Panc1 (cell line): ENCODE data around the gene AJUBA. TPM values are rescaled to one million over a fixed set of nuclear protein-coding genes. Genes with fewer than 3 reads are reported as not detected.
A peak's percentile ranks its signal among the peaks of the same experiment; 100 is the strongest.

Source experiments
- ATAC-seq: fragments of 200-7000 bp; cut with Tn5 transposase; 2 replicates; pipeline ENCODE4 v1.9.1; 2020; ENCODE audit warnings: mild to moderate bottlenecking, moderate library complexity
- BruUV-seq: library from RNA; stranded (reverse); fragments of 400-500 nt; replicated peaks from 2 replicates; lab custom pipeline; 2021; lab: Mats Ljungman, UMichigan
- CTCF ChIA-PET: fragments of 300-600 bp; sonication (Branson Sonifier 250); formaldehyde crosslinking; loops from one replicate; lab custom pipeline; 2022; ENCODE audit warnings: antibody characterized with exemption; lab: Charles Lee
- POLR2A ChIA-PET: fragments of 300-600 bp; sonication (Branson Sonifier 250); formaldehyde crosslinking; loops from one replicate; lab custom pipeline; 2022; ENCODE audit warnings: antibody characterized with exemption; lab: Charles Lee
- DNase-seq: peaks from one replicate; pipeline ENCODE4 v3.0.0-alpha.2; 2010; ENCODE audit warnings: low read depth, low spot score
- H3K27ac ChIP-seq: 2 replicates; pipeline ENCODE4 v1.5.1; 2011; ENCODE audit warnings: mild to moderate bottlenecking, low read length, inconsistent platforms
- H3K27me3 ChIP-seq: fragments of 200-500 bp; sonication (Bioruptor generic); 2 replicates; pipeline ENCODE4 v1.6.0; 2014; ENCODE audit warnings: low read length, inconsistent platforms; ENCODE audit not compliant: control insufficient read depth, insufficient read depth
- H3K36me3 ChIP-seq: fragments of 200-500 bp; sonication (Bioruptor generic); 2 replicates; pipeline ENCODE4 v1.5.1; 2014; ENCODE audit warnings: inconsistent platforms, mild to moderate bottlenecking, low read length, moderate library complexity; ENCODE audit not compliant: control insufficient read depth, insufficient read depth
- H3K4me1 ChIP-seq: 2 replicates; pipeline ENCODE4 v1.5.1; 2011; ENCODE audit warnings: inconsistent platforms, mild to moderate bottlenecking, low read length, moderate library complexity; ENCODE audit not compliant: control insufficient read depth, insufficient read depth
- H3K4me3 ChIP-seq, 2 experiments: 2 replicates each; pipeline ENCODE4 v1.5.1; 2011 to 2012; ENCODE audit warnings: low read depth in 2 of 2, low read length in 2 of 2, mild to moderate bottlenecking in 2 of 2, inconsistent platforms in 1 of 2, moderate library complexity in 1 of 2
- H3K9me3 ChIP-seq: fragments of 200-500 bp; sonication (Bioruptor generic); 2 replicates; pipeline ENCODE4 v1.5.1; 2014; ENCODE audit warnings: low read depth, mild to moderate bottlenecking, inconsistent platforms, low read length, moderate library complexity; ENCODE audit not compliant: control insufficient read depth, insufficient read depth
- POLR2AphosphoS5 ChIP-seq: IDR thresholded peaks from 2 replicates; pipeline ENCODE4 v1.6.1; 2012; ENCODE audit warnings: mild to moderate bottlenecking, low read depth, low read length, moderate library complexity
- SIN3A ChIP-seq: IDR thresholded peaks from 2 replicates; pipeline ENCODE4 v1.6.1; 2012; ENCODE audit warnings: low read depth, mild to moderate bottlenecking, low read length, moderate library complexity, borderline replicate concordance; ENCODE audit not compliant: insufficient read depth
- TCF7L2 ChIP-seq: IDR thresholded peaks from 2 replicates; pipeline ENCODE4 v1.6.1; 2011; ENCODE audit warnings: mild to moderate bottlenecking, low read depth, low read length, inconsistent platforms
- in situ Hi-C: cut with HindIII; loops from 2 replicates; pipeline ENCODE4 v1.10.0; 2016; ENCODE audit warnings: low sequenced_read_pairs, low pct_unique_long_range_greater_than_20kb
- intact Hi-C: fragments of 100-400 bp; cut with micrococcal nuclease; formaldehyde crosslinking; loops from one replicate; pipeline ENCODE4 v1.10.0; 2022; ENCODE audit not compliant: unreplicated experiment
- total RNA-seq: library from RNA; stranded (reverse); gene quantifications from one replicate; pipeline ENCODE4 v1.2.1, GENCODE V29; 2021; ENCODE audit not compliant: unreplicated experiment
- TF ChIP-seq, protein P1 (sequence below), 2 experiments: IDR thresholded peaks; 2 replicates each; pipeline ENCODE4 v1.6.1; 2011 to 2012; ENCODE audit warnings: low read depth in 2 of 2, control low read depth in 1 of 2, low read length in 1 of 2, mild to moderate bottlenecking in 1 of 2, moderate library complexity in 1 of 2; ENCODE audit not compliant: insufficient read depth in 1 of 2
- TF ChIP-seq, protein P2 (sequence below): fragments of 450-650 bp; IDR thresholded peaks from 2 replicates; pipeline ENCODE4 v1.5.1; 2017; ENCODE audit warnings: mild to moderate bottlenecking

Gene AJUBA
- total RNA-seq, 1 experiment from 2014 or later = 50.2 TPM

DNA sequence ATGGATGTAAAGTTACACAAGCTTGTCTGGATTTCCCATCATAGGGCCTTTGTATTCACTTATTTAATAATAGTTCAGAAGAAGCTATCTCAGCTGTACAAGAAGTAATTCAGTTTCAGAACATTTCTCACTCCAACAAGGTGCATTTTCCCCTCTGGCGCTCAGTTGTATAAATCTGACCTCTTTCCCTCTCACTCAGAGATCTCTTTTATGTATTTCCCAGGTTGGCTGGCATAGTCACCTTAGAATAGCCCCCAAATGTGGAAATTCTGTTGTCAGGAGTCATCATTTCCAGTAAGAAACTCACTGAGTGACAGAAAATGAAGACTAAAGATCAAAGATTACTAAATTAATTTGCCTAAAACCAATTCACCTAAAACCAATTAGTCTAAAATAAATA lies 11.2 kb downstream of the AJUBA start:
- CTCF ChIA-PET = interaction anchor here (0.6 to 0.7 kb wide), 2 partner anchors 124 to 149 kb away, joined by 3 to 6 read pairs; partner anchors contain the start of gene ACIN1
- POLR2A ChIA-PET = interaction anchor here (0.6 to 0.8 kb wide), 3 partner anchors 9 to 20 kb away, joined by 5 to 8 read pairs (median 5); no protein-coding TSS in a partner anchor
- BruUV-seq = no TSS peak

DNA sequence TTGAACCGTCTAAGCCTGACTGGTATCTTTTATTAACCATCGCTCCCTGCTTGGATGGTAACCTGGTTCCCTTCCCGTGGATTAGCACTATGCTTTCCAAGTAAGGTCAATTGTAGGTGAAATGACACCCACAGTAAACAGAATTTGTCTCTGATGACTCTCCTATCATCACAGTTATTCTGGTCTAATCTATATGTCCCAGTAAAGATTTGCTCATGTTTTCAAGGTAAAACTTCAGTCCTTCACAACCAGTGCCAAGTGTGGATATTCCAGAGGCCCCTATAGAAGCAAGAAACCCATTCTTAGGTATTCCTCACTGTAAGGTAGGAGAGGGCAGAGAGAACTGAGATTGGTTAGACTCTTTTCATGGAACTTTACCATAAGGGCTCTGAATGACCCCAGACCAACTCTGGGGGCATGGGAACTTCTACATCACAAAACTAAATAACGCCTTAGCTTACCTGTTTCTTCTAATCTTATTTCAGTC lies 15.5 kb downstream of the AJUBA start:
- in situ Hi-C loops = no loop called here
- no TSS peak for BruUV-seq
- CTCF ChIA-PET = no interaction called here

More for the DNA sequence above, 11.2 kb downstream of the AJUBA start:
- DNase-seq (no peak), ATAC-seq (no peak)
- no peak for TF ChIP-seq SIN3A
- TF ChIP-seq POLR2AphosphoS5 = no peak
- TF ChIP-seq, protein P1, sequence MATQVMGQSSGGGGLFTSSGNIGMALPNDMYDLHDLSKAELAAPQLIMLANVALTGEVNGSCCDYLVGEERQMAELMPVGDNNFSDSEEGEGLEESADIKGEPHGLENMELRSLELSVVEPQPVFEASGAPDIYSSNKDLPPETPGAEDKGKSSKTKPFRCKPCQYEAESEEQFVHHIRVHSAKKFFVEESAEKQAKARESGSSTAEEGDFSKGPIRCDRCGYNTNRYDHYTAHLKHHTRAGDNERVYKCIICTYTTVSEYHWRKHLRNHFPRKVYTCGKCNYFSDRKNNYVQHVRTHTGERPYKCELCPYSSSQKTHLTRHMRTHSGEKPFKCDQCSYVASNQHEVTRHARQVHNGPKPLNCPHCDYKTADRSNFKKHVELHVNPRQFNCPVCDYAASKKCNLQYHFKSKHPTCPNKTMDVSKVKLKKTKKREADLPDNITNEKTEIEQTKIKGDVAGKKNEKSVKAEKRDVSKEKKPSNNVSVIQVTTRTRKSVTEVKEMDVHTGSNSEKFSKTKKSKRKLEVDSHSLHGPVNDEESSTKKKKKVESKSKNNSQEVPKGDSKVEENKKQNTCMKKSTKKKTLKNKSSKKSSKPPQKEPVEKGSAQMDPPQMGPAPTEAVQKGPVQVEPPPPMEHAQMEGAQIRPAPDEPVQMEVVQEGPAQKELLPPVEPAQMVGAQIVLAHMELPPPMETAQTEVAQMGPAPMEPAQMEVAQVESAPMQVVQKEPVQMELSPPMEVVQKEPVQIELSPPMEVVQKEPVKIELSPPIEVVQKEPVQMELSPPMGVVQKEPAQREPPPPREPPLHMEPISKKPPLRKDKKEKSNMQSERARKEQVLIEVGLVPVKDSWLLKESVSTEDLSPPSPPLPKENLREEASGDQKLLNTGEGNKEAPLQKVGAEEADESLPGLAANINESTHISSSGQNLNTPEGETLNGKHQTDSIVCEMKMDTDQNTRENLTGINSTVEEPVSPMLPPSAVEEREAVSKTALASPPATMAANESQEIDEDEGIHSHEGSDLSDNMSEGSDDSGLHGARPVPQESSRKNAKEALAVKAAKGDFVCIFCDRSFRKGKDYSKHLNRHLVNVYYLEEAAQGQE (IDR thresholded peaks at IDR 0.05; ENCODE audit: insufficient read depth in 1 of 2, low read depth in 2 of 2, low read length in 1 of 2) = no peak
- no peak for TF ChIP-seq TCF7L2
- TF ChIP-seq, protein P2, sequence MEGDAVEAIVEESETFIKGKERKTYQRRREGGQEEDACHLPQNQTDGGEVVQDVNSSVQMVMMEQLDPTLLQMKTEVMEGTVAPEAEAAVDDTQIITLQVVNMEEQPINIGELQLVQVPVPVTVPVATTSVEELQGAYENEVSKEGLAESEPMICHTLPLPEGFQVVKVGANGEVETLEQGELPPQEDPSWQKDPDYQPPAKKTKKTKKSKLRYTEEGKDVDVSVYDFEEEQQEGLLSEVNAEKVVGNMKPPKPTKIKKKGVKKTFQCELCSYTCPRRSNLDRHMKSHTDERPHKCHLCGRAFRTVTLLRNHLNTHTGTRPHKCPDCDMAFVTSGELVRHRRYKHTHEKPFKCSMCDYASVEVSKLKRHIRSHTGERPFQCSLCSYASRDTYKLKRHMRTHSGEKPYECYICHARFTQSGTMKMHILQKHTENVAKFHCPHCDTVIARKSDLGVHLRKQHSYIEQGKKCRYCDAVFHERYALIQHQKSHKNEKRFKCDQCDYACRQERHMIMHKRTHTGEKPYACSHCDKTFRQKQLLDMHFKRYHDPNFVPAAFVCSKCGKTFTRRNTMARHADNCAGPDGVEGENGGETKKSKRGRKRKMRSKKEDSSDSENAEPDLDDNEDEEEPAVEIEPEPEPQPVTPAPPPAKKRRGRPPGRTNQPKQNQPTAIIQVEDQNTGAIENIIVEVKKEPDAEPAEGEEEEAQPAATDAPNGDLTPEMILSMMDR = no peak
- Histone ChIP-seq H3K9me3 (no peaks in the 10 kb centered on the region), H3K27me3 (no peaks in the 10 kb centered on the region), H3K36me3 (peaks cover 11% of the 10 kb centered on the region; the same call in 1 of the 2 replicates), H3K4me1 (peaks cover 2% of the 10 kb centered on the region), H3K4me3 (no peak overlapping the region), H3K27ac (no peak overlapping the region)
- intact Hi-C loops = no loop called here
- in situ Hi-C loops = no loop called here

More for the DNA sequence above, 15.5 kb downstream of the AJUBA start:
- intact Hi-C loops = no loop called here
- no peak overlapping the region for H3K27ac ChIP-seq
- POLR2A ChIA-PET = no interaction called here
- TF ChIP-seq, protein P2 = no peak
- TF ChIP-seq SIN3A = no peak
- TF ChIP-seq TCF7L2 = no peak
- TF ChIP-seq, protein P1 (IDR thresholded peaks at IDR 0.05; ENCODE audit: insufficient read depth in 1 of 2, low read depth in 2 of 2, low read length in 1 of 2) = no peak
- no peak for TF ChIP-seq POLR2AphosphoS5
- peaks cover 7% of the 10 kb centered on the region; the same call in 1 of the 2 replicates for H3K36me3 ChIP-seq
- ATAC-seq = peak; percentile 23
- no peaks in the 10 kb centered on the region; the same call in 1 of the 2 replicates for H3K4me1 ChIP-seq
- no peaks in the 10 kb centered on the region for H3K9me3 ChIP-seq
- no peak for DNase-seq
- no peaks in the 10 kb centered on the region for H3K27me3 ChIP-seq
- no peak overlapping the region for H3K4me3 ChIP-seq
